Measurements from ENCODE around the gene GRIP2. TPM values are rescaled to one million over a fixed set of nuclear protein-coding genes. Genes with fewer than 3 reads are reported as not detected.

The GRIP2 gene
- total RNA-seq, 3 donors from 2014 or later, result 0.70 to 2.2 (median 1.6) TPM

DNA sequence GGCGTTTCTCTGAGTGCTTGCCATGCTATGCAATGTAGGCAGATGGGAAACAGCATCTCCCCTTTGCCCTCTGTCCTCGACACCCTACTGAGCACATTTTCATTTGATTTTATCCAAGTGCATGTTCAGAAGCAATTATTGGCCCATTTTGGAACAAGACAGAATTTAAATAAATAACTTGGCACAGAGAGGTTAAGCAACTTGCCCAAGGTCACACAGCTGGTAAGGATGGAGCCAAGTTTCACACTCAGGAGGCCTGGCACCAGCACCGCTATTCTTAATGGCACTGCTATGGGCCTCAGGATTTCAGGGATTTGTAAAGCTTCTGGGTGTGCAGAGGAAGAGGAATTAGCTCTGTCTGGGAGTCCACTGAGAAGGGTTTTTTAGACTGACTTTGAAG is 2.5 kb upstream of the GRIP2 start:
- DNase-seq (peak in 1 of 3 donors; percentile 2), ATAC-seq (no peak)
- intact Hi-C loops (cut with DNase I, micrococcal nuclease), result no loop called here
- H3K4me1 ChIP-seq (ENCODE audit: low read depth), result peaks cover under 1% of the 10 kb centered on the region
- no peaks in the 10 kb centered on the region for H3K9me3 ChIP-seq
- no peaks in the 10 kb centered on the region for H3K36me3 ChIP-seq (ENCODE audit: low read depth)
- TF ChIP-seq, protein P1, sequence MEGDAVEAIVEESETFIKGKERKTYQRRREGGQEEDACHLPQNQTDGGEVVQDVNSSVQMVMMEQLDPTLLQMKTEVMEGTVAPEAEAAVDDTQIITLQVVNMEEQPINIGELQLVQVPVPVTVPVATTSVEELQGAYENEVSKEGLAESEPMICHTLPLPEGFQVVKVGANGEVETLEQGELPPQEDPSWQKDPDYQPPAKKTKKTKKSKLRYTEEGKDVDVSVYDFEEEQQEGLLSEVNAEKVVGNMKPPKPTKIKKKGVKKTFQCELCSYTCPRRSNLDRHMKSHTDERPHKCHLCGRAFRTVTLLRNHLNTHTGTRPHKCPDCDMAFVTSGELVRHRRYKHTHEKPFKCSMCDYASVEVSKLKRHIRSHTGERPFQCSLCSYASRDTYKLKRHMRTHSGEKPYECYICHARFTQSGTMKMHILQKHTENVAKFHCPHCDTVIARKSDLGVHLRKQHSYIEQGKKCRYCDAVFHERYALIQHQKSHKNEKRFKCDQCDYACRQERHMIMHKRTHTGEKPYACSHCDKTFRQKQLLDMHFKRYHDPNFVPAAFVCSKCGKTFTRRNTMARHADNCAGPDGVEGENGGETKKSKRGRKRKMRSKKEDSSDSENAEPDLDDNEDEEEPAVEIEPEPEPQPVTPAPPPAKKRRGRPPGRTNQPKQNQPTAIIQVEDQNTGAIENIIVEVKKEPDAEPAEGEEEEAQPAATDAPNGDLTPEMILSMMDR (IDR thresholded peaks at IDR 0.05), result no peak
- H3K4me3 ChIP-seq, result no peak overlapping the region

DNA sequence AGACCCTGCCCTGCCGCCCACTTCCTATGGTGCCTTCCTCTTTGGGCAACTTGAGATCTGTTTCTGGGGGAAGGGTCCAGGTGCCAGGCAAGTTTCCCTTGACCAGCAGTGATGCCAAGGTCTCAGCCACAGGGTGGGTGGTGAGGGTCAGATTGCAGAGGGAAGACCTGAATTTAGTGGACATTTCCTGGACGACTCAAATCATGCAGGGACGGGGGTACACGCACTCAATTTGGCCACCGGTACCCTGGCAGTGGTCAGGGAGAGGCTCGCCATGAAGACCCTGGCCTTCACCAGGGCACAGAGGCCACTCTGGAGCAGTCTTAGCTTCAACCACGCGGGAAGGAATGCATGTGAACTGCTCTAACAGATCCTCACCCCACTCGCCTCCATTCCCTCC is 1.5 kb upstream of the GRIP2 start:
- no peak overlapping the region for H3K4me3 ChIP-seq
- no peak for ATAC-seq
- intact Hi-C loops (cut with DNase I, micrococcal nuclease), result no loop called here

DNA sequence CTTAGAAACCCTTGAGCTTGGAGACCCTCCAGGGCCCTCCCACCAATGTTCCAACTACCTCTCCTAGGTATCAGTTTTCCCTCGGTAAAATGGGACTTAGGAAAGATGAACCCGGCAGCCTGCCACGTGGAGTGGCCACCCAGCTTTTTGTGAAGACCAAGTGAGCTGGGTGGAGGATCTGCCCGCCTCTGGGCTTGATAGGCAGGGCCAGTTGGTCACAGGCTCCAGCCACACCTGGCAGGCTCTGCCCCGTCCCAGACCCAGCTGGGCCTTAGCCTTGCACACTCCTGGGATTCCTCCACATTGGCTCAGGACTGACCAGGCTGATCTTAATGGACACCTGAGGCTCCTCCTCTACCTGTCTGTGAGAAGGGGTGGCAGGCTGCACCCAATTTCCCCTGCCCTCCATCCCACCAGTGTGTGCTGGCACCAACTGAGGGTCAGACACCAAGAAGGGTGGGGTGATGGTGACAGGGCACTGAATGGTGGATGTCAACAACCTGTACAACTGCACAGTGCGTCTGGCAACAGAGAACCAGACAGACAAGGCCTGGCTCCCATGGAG is 761 bp upstream of the GRIP2 start:
- no peaks in the 10 kb centered on the region for H3K36me3 ChIP-seq (ENCODE audit: low read depth)
- no peak for ATAC-seq

More for the DNA sequence above, 1.5 kb upstream of the GRIP2 start:
- H3K4me1 ChIP-seq (ENCODE audit: low read depth), result no peaks in the 10 kb centered on the region
- no peaks in the 10 kb centered on the region for H3K36me3 ChIP-seq (ENCODE audit: low read depth)
- peak in 1 of 3 donors; percentile 10 for DNase-seq
- no peaks in the 10 kb centered on the region for H3K9me3 ChIP-seq
- TF ChIP-seq, protein P1 (IDR thresholded peaks at IDR 0.05), result no peak

DNA sequence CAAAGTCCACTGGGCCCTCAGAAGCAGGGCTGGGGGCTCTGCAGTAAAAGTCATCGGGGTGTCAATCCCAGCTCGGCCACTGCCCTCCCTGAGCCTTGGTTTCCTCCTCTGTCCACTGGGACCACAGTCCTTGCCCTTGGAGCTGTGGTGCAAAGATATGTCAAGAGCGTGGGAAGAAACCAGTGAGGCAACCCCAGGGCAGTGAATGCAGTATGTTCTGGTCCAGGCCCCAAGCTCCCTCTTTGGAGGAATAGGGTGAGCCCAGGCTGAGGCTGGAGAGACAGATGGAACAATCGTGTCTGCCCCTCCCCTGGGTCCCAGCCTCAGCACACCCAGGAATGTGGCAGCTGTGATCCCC is 779 bp downstream of the GRIP2 start:
- Histone ChIP-seq H3K4me3 (no peak overlapping the region), H3K36me3 (ENCODE audit: low read depth) (no peaks in the 10 kb centered on the region), H3K9me3 (no peaks in the 10 kb centered on the region), H3K4me1 (ENCODE audit: low read depth) (no peaks in the 10 kb centered on the region)
- ATAC-seq (no peak), DNase-seq (peak in 1 of 3 donors; percentile 13)
- intact Hi-C loops (cut with DNase I, micrococcal nuclease), result no loop called here
- TF ChIP-seq, protein P1 (IDR thresholded peaks at IDR 0.05), result no peak

More for the DNA sequence above, 761 bp upstream of the GRIP2 start:
- intact Hi-C loops (cut with DNase I, micrococcal nuclease), result no loop called here
- peak in 2 of 3 donors; percentile 7 to 23 for DNase-seq
- H3K9me3 ChIP-seq, result no peaks in the 10 kb centered on the region
- TF ChIP-seq, protein P1 (IDR thresholded peaks at IDR 0.05), result no peak
- no peak overlapping the region for H3K4me3 ChIP-seq
- H3K4me1 ChIP-seq (ENCODE audit: low read depth), result no peaks in the 10 kb centered on the region

DNA sequence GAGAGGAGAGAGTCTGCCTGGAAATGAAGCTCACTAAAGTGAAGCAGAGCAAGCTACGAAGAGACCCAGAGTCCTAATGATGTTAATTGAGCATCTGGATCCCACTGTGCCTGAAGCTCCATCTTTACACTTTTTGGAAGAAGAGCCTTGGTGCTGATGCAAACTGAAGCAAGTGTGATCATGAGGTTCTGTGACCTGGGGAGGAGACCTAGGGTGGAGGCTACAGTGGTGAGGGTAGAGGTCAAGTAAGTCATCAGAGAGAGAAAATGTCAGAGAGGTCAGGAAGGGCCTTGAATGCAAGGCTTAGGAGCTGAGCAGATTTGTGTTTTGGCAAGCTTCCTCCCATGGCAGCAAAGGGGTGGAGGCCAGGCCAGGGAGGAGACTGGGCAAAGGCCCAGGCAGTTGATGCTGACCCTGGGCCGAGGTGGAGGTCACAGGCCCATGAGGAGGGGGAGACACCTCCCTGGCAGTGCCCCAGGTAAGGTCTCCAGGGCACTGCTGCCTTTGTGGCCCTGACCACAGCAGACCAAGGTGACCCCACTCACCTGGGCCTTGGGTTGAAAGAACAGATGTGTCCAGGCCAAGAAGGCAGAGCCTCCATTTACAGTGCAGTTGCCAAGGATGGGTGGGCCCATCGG is 1.6 kb downstream of the GRIP2 start:
- TF ChIP-seq, protein P1 (IDR thresholded peaks at IDR 0.05), result no peak
- H3K4me1 ChIP-seq (ENCODE audit: low read depth), result no peaks in the 10 kb centered on the region
- DNase-seq (peak in 1 of 3 donors; percentile 13), ATAC-seq (no peak)
- H3K4me3 ChIP-seq, result no peak overlapping the region
- H3K36me3 ChIP-seq (ENCODE audit: low read depth), result no peaks in the 10 kb centered on the region
- intact Hi-C loops (cut with DNase I, micrococcal nuclease), result no loop called here
- H3K9me3 ChIP-seq, result no peaks in the 10 kb centered on the region

Measured in mucosa of descending colon (tissue), 3 donors.